HG02678 (cell line): ENCODE measurements around the gene PDGFA.

Source experiments
- ATAC-seq: cut with Tn5 transposase; IDR thresholded peaks from one replicate; pipeline ENCODE4 v1.9.1; 2021; ENCODE audit warnings: mild to moderate bottlenecking, moderate library complexity; ENCODE audit not compliant: unreplicated experiment

Gene PDGFA

DNA sequence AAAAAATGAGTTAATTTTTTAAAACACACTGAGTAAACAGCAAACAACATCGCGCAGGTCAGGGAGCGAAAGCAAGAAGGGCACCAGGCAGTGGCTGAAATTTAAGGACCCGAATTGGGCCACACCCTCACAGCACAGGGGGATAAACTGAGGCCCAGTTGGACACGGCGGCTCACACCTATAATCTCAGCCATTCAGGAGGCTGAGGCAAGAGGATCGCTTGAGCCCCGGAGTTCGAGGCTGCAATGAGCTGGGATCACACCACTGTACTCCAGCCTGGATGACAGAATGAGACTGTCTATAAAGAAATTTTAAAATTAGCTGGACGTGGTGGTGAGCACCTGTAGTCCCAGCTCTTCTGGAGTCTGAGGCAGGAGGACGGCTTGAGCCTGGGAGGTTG is 69.6 kb downstream of the PDGFA start:
- ATAC-seq, result no peak

DNA sequence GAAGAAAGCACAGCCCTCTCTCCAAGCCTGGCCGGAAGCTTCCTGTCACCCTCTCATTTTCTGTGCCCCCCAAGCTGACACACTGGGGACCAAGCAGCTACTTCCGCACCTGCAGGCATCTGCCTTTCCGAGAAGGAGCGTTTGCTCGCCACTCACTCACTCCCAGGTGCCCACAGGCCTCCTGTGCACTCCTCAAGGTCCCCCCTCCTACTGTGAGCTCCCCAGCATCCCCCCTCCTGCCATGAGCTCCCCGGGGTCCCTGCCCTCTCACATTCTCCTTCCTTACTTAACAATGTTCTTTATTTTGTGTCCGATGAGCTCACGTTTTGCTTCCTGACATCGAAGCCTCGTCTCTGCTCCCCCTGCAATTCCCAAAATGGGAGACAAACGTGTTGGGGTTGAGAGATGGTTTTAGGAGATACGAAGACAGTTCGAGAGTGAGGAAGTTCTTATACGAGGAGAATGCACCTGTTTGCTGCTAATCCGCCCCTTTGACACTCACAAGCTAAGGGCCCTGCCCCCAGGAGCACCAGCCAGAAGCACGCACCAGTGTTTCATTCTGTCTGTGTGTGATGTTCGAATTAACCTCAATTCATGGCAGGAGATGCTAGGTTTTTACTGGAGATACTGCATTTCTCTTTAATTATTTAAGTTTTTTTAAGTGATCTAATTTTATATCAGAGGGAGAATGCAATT is 70.2 kb downstream of the PDGFA start:
- no peak for ATAC-seq

DNA sequence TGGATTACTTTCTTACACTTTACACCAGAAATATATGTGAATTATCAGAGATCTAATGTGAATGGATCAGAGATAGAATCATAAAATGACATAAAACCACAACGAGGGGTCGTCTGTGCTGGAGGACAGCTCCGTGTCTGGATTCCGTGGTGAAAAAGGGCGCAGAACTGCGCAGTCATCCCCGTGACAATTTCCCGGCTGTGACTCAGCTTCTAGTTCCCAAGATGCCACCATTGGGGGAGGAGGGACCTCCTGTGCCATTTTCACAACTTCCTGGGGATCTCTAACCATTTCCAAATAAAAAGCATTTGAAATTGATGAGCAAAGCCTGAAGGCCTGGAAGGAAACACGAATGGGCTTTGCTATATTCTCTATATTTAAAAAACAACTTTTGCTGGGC is 72.1 kb downstream of the PDGFA start:
- no peak for ATAC-seq
